ENCODE measurements around the gene PACSIN3. TPM values are rescaled to one million over a fixed set of nuclear protein-coding genes. Genes with fewer than 3 reads are reported as not detected.
"Not testable (repeated sequence)": the region's sequence is repeated elsewhere in the genome, so short reads cannot be mapped to it uniquely, and the experiment has no call there.

Gene PACSIN3
- polyA plus RNA-seq, 1 experiment, result 25.2 TPM

DNA sequence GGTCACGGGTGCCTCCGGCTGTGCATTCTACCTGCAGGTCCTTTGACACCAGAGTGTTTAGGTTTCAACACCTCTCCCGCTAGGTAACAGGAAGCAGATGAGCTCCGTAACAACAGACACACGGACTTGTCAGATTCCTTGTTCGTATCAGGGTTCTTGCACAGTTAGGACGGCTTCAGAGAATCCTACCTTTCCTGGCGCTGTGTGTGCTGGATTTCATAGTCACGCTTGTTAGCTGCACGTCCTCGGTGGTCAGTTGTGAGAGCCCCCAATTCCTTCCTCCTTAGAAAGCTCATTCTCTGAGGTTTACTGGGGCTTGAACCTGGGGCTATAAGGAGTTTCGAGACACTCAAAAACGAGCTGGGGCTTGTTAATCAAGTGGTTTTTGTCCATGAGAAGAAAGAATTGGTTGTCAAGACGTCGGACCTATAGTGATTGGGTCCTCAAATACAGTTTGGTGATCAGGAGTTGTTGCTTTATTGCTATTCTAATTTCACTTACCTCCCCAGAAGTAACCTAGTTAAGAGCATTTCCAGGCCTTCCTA, 29.2 kb upstream of the PACSIN3 start:
- no peak for DNase-seq (ENCODE audit: low read depth)
- POLR2A ChIA-PET, result no interaction called here
- H3K36me3 ChIP-seq (ENCODE audit: control insufficient read depth, insufficient read depth, low read length), result peaks cover 8% of the 10 kb centered on the region

DNA sequence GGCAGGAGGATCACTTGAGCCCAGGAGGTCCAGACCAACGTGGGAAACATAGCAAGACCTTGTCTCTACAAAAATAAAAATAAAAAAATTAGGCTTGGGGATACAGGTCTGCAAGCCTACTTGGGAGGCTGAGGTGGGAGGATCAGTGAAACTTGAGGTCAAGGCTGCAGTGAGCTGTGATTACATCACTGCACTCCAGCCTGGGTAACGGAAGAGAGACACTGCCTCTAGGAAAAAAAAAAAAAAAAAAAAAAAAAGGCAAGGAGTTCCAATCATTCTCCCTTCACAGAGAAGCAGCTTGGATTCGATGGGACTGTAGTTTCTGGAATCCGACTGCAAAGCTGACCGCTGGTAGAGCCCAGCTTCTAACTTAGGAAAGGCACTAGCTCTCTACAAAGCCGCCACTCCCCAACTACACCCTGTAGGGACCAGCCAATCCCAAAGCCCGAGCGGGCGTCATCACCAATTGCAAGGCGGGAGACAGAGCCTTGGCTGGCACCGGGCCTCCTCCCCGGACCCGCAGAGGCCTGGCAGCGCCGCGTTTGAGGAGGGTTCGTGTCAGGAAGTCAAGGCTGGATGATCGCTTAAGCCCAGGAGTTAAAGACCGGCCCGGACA, 27.8 kb upstream of the PACSIN3 start:
- Histone ChIP-seq H3K27me3 (ENCODE audit: control insufficient read depth, insufficient read depth, low read length) (no peaks in the 10 kb centered on the region), H3K36me3 (ENCODE audit: control insufficient read depth, insufficient read depth, low read length) (peaks cover 5% of the 10 kb centered on the region), H3K4me3 (ENCODE audit: low read depth, low read length) (peak overlapping the region; percentile 69)
- ChIA-PET POLR2A (interaction anchor here (0.6 kb wide), 1 partner anchor 46 kb away, joined by 10 read pairs; no protein-coding TSS in a partner anchor), CTCF (interaction anchor here (0.6 to 2.1 kb wide), 4 partner anchors 10 to 45 kb away, joined by 3 to 8 read pairs (median 6); no protein-coding TSS in a partner anchor)
- TF ChIP-seq, protein P1, sequence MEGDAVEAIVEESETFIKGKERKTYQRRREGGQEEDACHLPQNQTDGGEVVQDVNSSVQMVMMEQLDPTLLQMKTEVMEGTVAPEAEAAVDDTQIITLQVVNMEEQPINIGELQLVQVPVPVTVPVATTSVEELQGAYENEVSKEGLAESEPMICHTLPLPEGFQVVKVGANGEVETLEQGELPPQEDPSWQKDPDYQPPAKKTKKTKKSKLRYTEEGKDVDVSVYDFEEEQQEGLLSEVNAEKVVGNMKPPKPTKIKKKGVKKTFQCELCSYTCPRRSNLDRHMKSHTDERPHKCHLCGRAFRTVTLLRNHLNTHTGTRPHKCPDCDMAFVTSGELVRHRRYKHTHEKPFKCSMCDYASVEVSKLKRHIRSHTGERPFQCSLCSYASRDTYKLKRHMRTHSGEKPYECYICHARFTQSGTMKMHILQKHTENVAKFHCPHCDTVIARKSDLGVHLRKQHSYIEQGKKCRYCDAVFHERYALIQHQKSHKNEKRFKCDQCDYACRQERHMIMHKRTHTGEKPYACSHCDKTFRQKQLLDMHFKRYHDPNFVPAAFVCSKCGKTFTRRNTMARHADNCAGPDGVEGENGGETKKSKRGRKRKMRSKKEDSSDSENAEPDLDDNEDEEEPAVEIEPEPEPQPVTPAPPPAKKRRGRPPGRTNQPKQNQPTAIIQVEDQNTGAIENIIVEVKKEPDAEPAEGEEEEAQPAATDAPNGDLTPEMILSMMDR (IDR thresholded peaks at IDR 0.05; ENCODE audit: insufficient read depth, low read depth, low read length), result no peak
- DNase-seq (ENCODE audit: low read depth), result no peak

More for the DNA sequence above, 29.2 kb upstream of the PACSIN3 start:
- Histone ChIP-seq H3K27me3 (ENCODE audit: control insufficient read depth, insufficient read depth, low read length) (no peaks in the 10 kb centered on the region), H3K4me3 (ENCODE audit: low read depth, low read length) (peak overlapping the region; percentile 69)
- CTCF ChIA-PET, result interaction anchor here (0.6 to 2.7 kb wide), 8 partner anchors 8 to 402 kb away, joined by 3 to 15 read pairs (median 5); partner anchors contain the start of gene ARFGAP2
- TF ChIP-seq, protein P1 (IDR thresholded peaks at IDR 0.05; ENCODE audit: insufficient read depth, low read depth, low read length), result no peak

DNA sequence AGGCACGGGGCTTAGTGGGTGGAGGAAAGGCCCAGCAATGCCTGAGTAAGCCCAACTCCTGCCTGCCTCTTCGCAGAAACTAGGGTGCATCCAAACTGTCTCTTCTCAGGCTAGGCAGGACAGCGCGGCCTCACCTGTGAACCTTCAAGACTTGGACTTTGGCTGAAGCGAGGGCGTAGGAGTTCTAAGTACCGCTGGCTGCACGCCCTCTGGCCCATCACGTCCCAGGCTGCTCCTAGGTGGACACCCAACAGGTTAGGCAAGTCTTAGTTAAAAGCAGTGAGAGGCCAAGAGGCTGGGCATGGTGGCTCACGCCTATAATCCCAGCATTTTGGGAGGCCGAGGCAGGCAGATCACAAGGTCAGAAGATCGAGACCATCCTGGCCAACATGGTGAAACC, 26.7 kb upstream of the PACSIN3 start:
- Histone ChIP-seq H3K27me3 (ENCODE audit: control insufficient read depth, insufficient read depth, low read length) (no peaks in the 10 kb centered on the region), H3K36me3 (ENCODE audit: control insufficient read depth, insufficient read depth, low read length) (peaks cover 5% of the 10 kb centered on the region), H3K4me3 (ENCODE audit: low read depth, low read length) (no peak overlapping the region)
- TF ChIP-seq, protein P1 (IDR thresholded peaks at IDR 0.05; ENCODE audit: insufficient read depth, low read depth, low read length), result no peak
- POLR2A ChIA-PET, result no interaction called here
- DNase-seq (ENCODE audit: low read depth), result no peak
- CTCF ChIA-PET, result no interaction called here

DNA sequence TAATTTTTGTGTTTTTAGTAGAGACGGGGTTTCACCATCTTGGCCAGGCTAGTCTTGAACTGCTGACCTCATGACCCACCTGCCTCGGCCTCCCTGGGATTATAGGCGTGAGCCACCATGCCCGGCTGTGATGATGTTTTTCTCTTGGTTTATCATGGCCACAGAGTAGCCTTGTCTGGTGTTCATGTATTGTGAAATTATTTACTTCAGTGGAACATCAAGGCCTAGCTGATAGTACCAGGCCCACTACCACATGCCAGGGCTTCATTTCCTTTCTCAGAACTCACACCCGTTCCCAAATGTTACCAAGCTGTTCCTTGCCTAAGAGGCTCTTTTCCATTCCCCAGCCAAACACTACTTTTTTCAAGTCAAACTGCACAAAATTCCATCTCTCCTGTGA, 22.4 kb upstream of the PACSIN3 start:
- TF ChIP-seq, protein P1 (IDR thresholded peaks at IDR 0.05; ENCODE audit: insufficient read depth, low read depth, low read length), result no peak
- H3K4me3 ChIP-seq (ENCODE audit: low read depth, low read length), result no peak overlapping the region
- ChIA-PET CTCF (no interaction called here), POLR2A (no interaction called here)
- no peaks in the 10 kb centered on the region for H3K36me3 ChIP-seq (ENCODE audit: control insufficient read depth, insufficient read depth, low read length)
- no peaks in the 10 kb centered on the region for H3K27me3 ChIP-seq (ENCODE audit: control insufficient read depth, insufficient read depth, low read length)
- DNase-seq (ENCODE audit: low read depth), result no peak

DNA sequence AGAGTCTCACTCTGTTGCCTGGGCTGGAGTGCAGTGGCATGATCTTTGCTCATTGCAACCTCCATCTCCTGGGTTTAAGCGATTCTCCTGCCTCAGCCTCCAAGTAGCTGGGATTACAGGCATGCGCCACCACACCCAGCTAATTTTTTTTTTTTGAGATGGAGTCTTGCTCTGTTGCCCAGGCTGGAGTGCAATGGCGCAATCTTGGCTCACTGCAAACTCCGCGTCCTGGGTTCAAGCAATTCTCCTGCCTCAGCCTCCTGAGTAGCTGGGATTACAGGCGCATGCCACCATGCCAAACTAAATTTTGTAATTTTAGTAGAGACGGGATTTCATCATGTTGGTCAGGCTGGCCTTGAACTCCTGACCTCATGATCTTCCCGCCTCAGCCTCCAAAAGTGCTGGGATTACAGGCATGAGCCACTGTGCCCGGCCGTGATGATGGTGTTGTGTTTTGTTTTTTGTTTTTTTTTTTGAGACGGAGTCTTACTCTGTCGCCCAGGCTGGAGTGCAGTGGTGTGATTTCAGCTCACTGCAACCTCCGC, 21.8 kb upstream of the PACSIN3 start:
- H3K36me3 ChIP-seq (ENCODE audit: control insufficient read depth, insufficient read depth, low read length); H3K4me3 ChIP-seq (ENCODE audit: low read depth, low read length); H3K27me3 ChIP-seq (ENCODE audit: control insufficient read depth, insufficient read depth, low read length); CTCF ChIA-PET; POLR2A ChIA-PET; DNase-seq (ENCODE audit: low read depth): not testable (repeated sequence)
